H1 (cell line): ENCODE results near the gene C3.

Experiments
- CBX8 ChIP-seq: fragments of 300-800, 300-1000 bp; sonication (generic); IDR thresholded peaks from 2 replicates; pipeline ENCODE4 v1.7.1; 2016; ENCODE audit warnings: low read depth, low read length, borderline replicate concordance
- CEBPB ChIP-seq: IDR thresholded peaks from 2 replicates; pipeline ENCODE4 v1.6.1; 2012; ENCODE audit warnings: low read depth, low read length
- POLR2AphosphoS5 ChIP-seq: IDR thresholded peaks from 2 replicates; pipeline ENCODE4 v1.6.1; 2011; ENCODE audit warnings: low read depth, low read length
- RAD21 ChIP-seq, 2 experiments: IDR thresholded peaks in 1 of 2; conservative IDR thresholded peaks in 1 of 2; 2 replicates each; pipeline ENCODE4 v1.6.1; 2011; ENCODE audit warnings: low read depth in 2 of 2, low read length in 2 of 2, improper control_type of control experiment in 1 of 2, inconsistent platforms in 1 of 2, mild to moderate bottlenecking in 1 of 2, moderate library complexity in 1 of 2
- RXRA ChIP-seq: IDR thresholded peaks from 2 replicates; pipeline ENCODE4 v1.6.1; 2011; ENCODE audit warnings: low read depth, mild to moderate bottlenecking, low read length, moderate library complexity; ENCODE audit not compliant: insufficient read depth
- SIX5 ChIP-seq: IDR thresholded peaks from 2 replicates; pipeline ENCODE4 v1.6.1; 2011; ENCODE audit warnings: mild to moderate bottlenecking, low read depth, low read length
- TEAD4 ChIP-seq: IDR thresholded peaks from 2 replicates; pipeline ENCODE4 v1.6.1; 2012; ENCODE audit warnings: low read depth, low read length, inconsistent platforms, mixed read lengths
- USF2 ChIP-seq: IDR thresholded peaks from 2 replicates; pipeline ENCODE4 v1.6.1; 2011; ENCODE audit warnings: low read length, improper control_type of control experiment
- TF ChIP-seq, protein P1 (sequence below), 3 experiments: IDR thresholded peaks; 1 replicate in 2 of 3; 2 replicates in 1 of 3; pipeline versions ENCODE4 v1.5.1 to v1.6.1; 2011; ENCODE audit warnings: low read length in 3 of 3, mild to moderate bottlenecking in 3 of 3, inconsistent platforms in 2 of 3, low read depth in 1 of 3, moderate library complexity in 1 of 3; ENCODE audit not compliant: insufficient read depth in 1 of 3; ENCODE audit errors: control extremely low read depth in 1 of 3

GRCh38 chr19:6713773-6714692, 6.4 kb downstream of the C3 start:
- TF ChIP-seq CEBPB, result no peak
- TF ChIP-seq RAD21 (IDR thresholded peaks at IDR 0.05 in 1 of 2, conservative IDR thresholded peaks at IDR 0.05 in 1 of 2; ENCODE audit: low read depth in 2 of 2, low read length in 2 of 2), result no peak
- no peak for TF ChIP-seq CBX8
- no peak for TF ChIP-seq USF2
- TF ChIP-seq, protein P1, sequence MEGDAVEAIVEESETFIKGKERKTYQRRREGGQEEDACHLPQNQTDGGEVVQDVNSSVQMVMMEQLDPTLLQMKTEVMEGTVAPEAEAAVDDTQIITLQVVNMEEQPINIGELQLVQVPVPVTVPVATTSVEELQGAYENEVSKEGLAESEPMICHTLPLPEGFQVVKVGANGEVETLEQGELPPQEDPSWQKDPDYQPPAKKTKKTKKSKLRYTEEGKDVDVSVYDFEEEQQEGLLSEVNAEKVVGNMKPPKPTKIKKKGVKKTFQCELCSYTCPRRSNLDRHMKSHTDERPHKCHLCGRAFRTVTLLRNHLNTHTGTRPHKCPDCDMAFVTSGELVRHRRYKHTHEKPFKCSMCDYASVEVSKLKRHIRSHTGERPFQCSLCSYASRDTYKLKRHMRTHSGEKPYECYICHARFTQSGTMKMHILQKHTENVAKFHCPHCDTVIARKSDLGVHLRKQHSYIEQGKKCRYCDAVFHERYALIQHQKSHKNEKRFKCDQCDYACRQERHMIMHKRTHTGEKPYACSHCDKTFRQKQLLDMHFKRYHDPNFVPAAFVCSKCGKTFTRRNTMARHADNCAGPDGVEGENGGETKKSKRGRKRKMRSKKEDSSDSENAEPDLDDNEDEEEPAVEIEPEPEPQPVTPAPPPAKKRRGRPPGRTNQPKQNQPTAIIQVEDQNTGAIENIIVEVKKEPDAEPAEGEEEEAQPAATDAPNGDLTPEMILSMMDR (IDR thresholded peaks at IDR 0.05; ENCODE audit: control extremely low read depth in 1 of 3, insufficient read depth in 1 of 3, low read depth in 1 of 3, low read length in 3 of 3), result no peak
- TF ChIP-seq TEAD4, result no peak
- TF ChIP-seq SIX5, result no peak
- TF ChIP-seq POLR2AphosphoS5, result no peak
- TF ChIP-seq RXRA, result no peak
